WTC11 (cell line): ENCODE data around the gene MYOD1. TPM values are rescaled to one million over a fixed set of nuclear protein-coding genes. Genes with fewer than 3 reads are reported as not detected.

Experiments
- ATAC-seq: fragments of 200-7000 bp; cut with Tn5 transposase; 2 replicates; pipeline ENCODE4 v1.10.0; 2021; ENCODE audit warnings: mild to moderate bottlenecking, moderate library complexity
- CTCF ChIA-PET: fragments of 300-600 bp; sonication (Branson Sonifier 250); formaldehyde crosslinking; loops from one replicate; lab custom pipeline; 2021; ENCODE audit warnings: antibody characterized with exemption; lab: Charles Lee
- POLR2A ChIA-PET: fragments of 350-600 bp; sonication (Branson Sonifier 250); formaldehyde crosslinking; loops from one replicate; lab custom pipeline; 2021; ENCODE audit warnings: antibody characterized with exemption; lab: Charles Lee
- DNase-seq: peaks from one replicate; pipeline ENCODE4 v3.0.0; 2021; ENCODE audit warnings: low spot score
- H3K27ac Mint-ChIP-seq: 2 replicates; pipeline ENCODE4 v1.8.0; 2021; ENCODE audit warnings: mixed read lengths
- H3K27me3 Mint-ChIP-seq: 2 replicates; pipeline ENCODE4 v1.8.0; 2021; ENCODE audit warnings: low read depth, mild to moderate bottlenecking, moderate library complexity, mixed read lengths
- H3K36me3 Mint-ChIP-seq: 2 replicates; pipeline ENCODE4 v1.8.0; 2021; ENCODE audit warnings: mixed read lengths
- H3K4me1 Mint-ChIP-seq: 2 replicates; pipeline ENCODE4 v1.8.0; 2022; ENCODE audit warnings: mixed read lengths
- H3K4me3 Mint-ChIP-seq: 2 replicates; pipeline ENCODE4 v1.8.0; 2021; ENCODE audit warnings: mild to moderate bottlenecking, moderate library complexity, mixed read lengths
- H3K9me3 Mint-ChIP-seq: 2 replicates; pipeline ENCODE4 v1.8.0; 2021; ENCODE audit warnings: mixed read lengths
- GRHL2 ChIP-seq: fragments of 250-450 bp; sonication (Bioruptor Pico); IDR thresholded peaks from 2 replicates; pipeline ENCODE4 v1.8.0; 2022; ENCODE audit warnings: mild to moderate bottlenecking, moderate library complexity; ENCODE audit not compliant: insufficient replicate concordance, severe bottlenecking
- HMGA2 ChIP-seq: fragments of 250-450 bp; sonication (Bioruptor Pico); IDR thresholded peaks from 2 replicates; pipeline ENCODE4 v1.4.0; 2021; ENCODE audit warnings: mild to moderate bottlenecking, moderate library complexity
- IRF1 ChIP-seq: sonication (generic); formaldehyde crosslinking; IDR thresholded peaks from 2 replicates; pipeline ENCODE4 v1.8.0; 2023; ENCODE audit warnings: missing genetic modification reagents
- JUN ChIP-seq: sonication (generic); formaldehyde crosslinking; IDR thresholded peaks from 2 replicates; pipeline ENCODE4 v1.8.0; 2023; ENCODE audit warnings: mild to moderate bottlenecking, missing genetic modification reagents
- NFATC4 ChIP-seq: fragments of 250-450 bp; sonication (Bioruptor Pico); IDR thresholded peaks from 2 replicates; pipeline ENCODE4 v1.9.0; 2021; ENCODE audit warnings: mild to moderate bottlenecking
- SMAD4 ChIP-seq: sonication (generic); formaldehyde crosslinking; IDR thresholded peaks from 2 replicates; pipeline ENCODE4 v1.8.0; 2022; ENCODE audit warnings: mild to moderate bottlenecking, missing genetic modification reagents
- STAT6 ChIP-seq: sonication (generic); formaldehyde crosslinking; conservative IDR thresholded peaks from 2 replicates; pipeline ENCODE4 v1.8.1; 2023; ENCODE audit warnings: mild to moderate bottlenecking, low read depth, missing genetic modification reagents, moderate library complexity
- TEAD1 ChIP-seq: sonication (generic); formaldehyde crosslinking; IDR thresholded peaks from 2 replicates; pipeline ENCODE4 v1.8.0; 2022; ENCODE audit warnings: mild to moderate bottlenecking, missing genetic modification reagents
- TEAD4 ChIP-seq: sonication (generic); formaldehyde crosslinking; IDR thresholded peaks from 2 replicates; pipeline ENCODE4 v1.8.0; 2022; ENCODE audit warnings: mild to moderate bottlenecking, missing genetic modification reagents
- USF2 ChIP-seq: sonication (generic); formaldehyde crosslinking; IDR thresholded peaks from 2 replicates; pipeline ENCODE4 v1.8.1; 2023; ENCODE audit warnings: mild to moderate bottlenecking, missing genetic modification reagents, moderate library complexity
- ZNF281 ChIP-seq: sonication (generic); formaldehyde crosslinking; IDR thresholded peaks from 2 replicates; pipeline ENCODE4 v1.8.0; 2023; ENCODE audit warnings: mild to moderate bottlenecking, missing genetic modification reagents
- ZNF532 ChIP-seq: fragments of 250-450 bp; sonication (Bioruptor Pico); IDR thresholded peaks from 2 replicates; pipeline ENCODE4 v1.9.0; 2021; ENCODE audit warnings: mild to moderate bottlenecking, borderline replicate concordance
- ZSCAN18 ChIP-seq: fragments of 250-450 bp; sonication (Bioruptor Pico); IDR thresholded peaks from 2 replicates; pipeline ENCODE4 v2.1.2; 2022; ENCODE audit warnings: mild to moderate bottlenecking, moderate library complexity
- total RNA-seq: library from RNA; stranded (reverse); gene quantifications from 3 replicates; pipeline ENCODE4 v1.2.3, GENCODE V29; 2021

The MYOD1 gene
- total RNA-seq, 1 experiment from 2014 or later = not detected

GRCh38 chr11:17767301-17767885 lies 48.0 kb downstream of the MYOD1 start:
- POLR2A ChIA-PET = interaction anchor here (0.7 kb wide), 2 partner anchors 26 to 138 kb away, joined by 3 read pairs; no protein-coding TSS in a partner anchor
- TF ChIP-seq SMAD4 (CRISPR knock-in tag) = no peak
- no peak for TF ChIP-seq ZSCAN18 (CRISPR knock-in tag)
- no peak for TF ChIP-seq TEAD4
- no peak for TF ChIP-seq USF2 (CRISPR knock-in tag)
- no peak for TF ChIP-seq TEAD1 (CRISPR knock-in tag)
- TF ChIP-seq JUN (CRISPR knock-in tag) = no peak
- no peak for TF ChIP-seq GRHL2 (CRISPR knock-in tag)
- no peak for TF ChIP-seq NFATC4
- TF ChIP-seq STAT6 (CRISPR knock-in tag) = no peak
- no peak for TF ChIP-seq ZNF281
- TF ChIP-seq IRF1 = no peak
- no peak for TF ChIP-seq HMGA2 (CRISPR knock-in tag)
- no peak for TF ChIP-seq ZNF532 (CRISPR knock-in tag)
- TF ChIP-seq, all 79 proteins: peak for 0
- DNase-seq (no peak), ATAC-seq (no peak)
- CTCF ChIA-PET = interaction anchor here (0.5 to 4.7 kb wide), 88 partner anchors 7 to 437 kb away, joined by 3 to 72 read pairs (median 5); partner anchors contain the start of genes KCNC1, MYOD1 and SERGEF
- Mint-ChIP-seq H3K36me3 (no peaks in the 10 kb centered on the region), H3K4me3 (no peak overlapping the region), H3K4me1 (peaks cover 8% of the 10 kb centered on the region; the same call in 1 of the 2 replicates), H3K27me3 (no peaks in the 10 kb centered on the region), H3K27ac (no peak overlapping the region), H3K9me3 (no peaks in the 10 kb centered on the region)
